Measurements from ENCODE around the gene CCDC191. TPM values are rescaled to one million over a fixed set of nuclear protein-coding genes. Genes with fewer than 3 reads are reported as not detected.
A peak's percentile ranks its signal among the peaks of the same experiment; 100 is the strongest.

CCDC191 gene
- total RNA-seq, 2 donors from 2014 or later, result 0.77 to 4.0 TPM

DNA sequence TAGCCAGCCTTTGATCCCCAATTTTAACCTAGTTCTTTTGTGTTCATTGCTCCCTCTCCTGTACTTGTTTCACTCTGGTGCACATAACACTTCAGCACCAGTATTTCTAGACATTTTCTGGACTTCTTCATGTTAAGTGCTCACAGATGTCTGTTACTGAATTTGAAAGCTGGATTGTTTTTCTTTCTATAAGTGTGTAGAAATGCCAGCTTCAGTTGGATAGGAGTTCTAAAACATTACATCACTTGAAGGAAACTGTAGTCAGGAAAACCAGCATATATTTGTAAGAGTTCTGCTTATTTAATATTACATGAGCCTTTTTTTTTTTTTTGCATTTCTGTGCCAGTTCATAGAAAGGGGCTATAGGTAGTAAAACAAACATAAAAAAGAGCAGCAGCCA, 21.8 kb upstream of the CCDC191 start:
- ATAC-seq (no peak), DNase-seq (ENCODE audit: low spot score in 2 of 2) (no peak)
- H3K36me3 Mint-ChIP-seq, result peaks cover 27% of the 10 kb centered on the region in 2 donors
- H3K27ac Mint-ChIP-seq, result no peak overlapping the region
- H3K9me3 Mint-ChIP-seq, result no peaks in the 10 kb centered on the region

DNA sequence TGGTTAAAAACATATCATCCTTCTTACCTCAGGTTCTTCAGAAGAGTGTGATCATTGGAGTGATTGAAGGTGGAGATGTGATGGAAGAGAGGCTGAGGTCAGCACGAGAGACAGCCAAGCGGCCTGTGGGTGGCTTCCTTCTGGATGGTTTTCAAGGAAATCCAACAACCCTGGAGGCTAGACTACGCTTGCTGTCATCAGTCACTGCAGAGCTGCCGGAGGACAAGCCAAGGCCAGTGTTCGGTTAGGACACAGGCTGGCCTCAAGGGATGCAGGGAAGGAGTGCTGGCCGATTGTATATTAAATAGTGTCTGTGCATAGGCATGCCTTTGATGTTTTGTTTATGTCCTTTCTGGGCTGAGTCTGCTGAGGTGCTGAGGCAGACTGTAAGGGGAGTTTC, 20.4 kb upstream of the CCDC191 start:
- DNase-seq (ENCODE audit: low spot score in 2 of 2), result no peak
- peaks cover 24 to 31% of the 10 kb centered on the region in 2 donors for H3K36me3 Mint-ChIP-seq
- H3K27ac Mint-ChIP-seq, result peak overlapping the region in 1 of 2 donors; percentile 74
- ATAC-seq, result no peak
- no peaks in the 10 kb centered on the region for H3K9me3 Mint-ChIP-seq

DNA sequence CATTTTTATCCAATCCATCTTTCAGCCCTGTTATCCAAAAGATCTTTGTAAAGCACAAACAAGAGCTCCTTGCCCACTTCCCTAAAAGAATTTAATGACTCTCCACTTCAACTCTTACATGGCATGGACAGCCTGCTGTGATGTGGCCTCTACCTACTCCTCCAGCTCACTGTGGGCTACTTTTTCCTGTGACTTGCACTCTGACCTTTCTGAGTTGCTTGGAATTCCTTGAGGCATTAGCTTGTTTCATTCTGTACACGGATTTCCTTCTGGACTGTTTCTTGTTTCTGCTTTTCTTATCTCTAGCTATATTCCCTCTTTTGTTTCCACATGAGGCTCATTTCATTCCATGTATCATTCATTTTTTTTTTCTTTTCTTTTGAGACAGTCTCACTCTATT, 15.5 kb upstream of the CCDC191 start:
- Mint-ChIP-seq H3K36me3 (peaks cover 7 to 21% of the 10 kb centered on the region in 2 donors), H3K9me3 (no peaks in the 10 kb centered on the region), H3K27ac (peak overlapping the region in 1 of 2 donors; percentile 49)
- DNase-seq (ENCODE audit: low spot score in 2 of 2) (no peak), ATAC-seq (no peak)

DNA sequence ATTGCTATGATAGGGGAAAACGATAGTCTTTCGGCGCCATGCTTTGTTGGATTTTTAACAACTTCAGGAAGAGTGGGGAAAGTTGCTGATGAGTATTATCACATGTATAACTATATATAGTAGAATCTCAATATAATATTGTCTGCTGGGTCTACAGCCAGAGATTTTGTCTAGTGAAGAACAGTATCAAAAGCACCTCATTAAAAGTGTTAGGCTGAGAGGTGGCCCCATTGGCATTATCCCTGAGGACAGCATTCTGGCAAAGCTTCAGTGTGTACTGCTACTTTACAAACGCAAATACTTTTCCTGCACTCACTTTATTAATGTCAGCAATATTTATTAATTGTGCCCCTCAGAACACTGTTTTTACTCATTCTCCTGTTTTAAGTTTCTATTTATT, 12.0 kb upstream of the CCDC191 start:
- ATAC-seq (no peak), DNase-seq (ENCODE audit: low spot score in 2 of 2) (no peak)
- H3K27ac Mint-ChIP-seq, result no peak overlapping the region
- H3K9me3 Mint-ChIP-seq, result no peaks in the 10 kb centered on the region
- H3K36me3 Mint-ChIP-seq, result peaks cover 7 to 18% of the 10 kb centered on the region in 2 donors

DNA sequence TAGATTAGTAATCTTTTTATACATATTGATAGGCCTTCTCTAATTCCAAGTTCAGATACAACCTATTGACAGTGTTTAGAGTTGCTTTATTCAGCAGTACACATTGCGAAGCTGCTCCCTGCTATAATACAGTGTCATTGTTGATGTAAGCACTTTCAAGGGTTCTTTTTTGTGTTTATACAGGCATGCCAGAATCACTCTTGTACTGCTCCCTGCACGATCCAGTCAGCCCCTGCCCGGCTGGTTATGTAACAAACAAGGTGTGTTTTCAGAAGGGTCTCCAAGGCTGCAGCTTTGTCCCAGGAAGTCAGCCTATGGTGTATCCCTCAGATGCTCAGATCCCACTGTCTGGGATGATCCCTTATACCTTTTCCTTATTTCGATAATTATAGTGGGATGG, 11.5 kb upstream of the CCDC191 start:
- ATAC-seq (no peak), DNase-seq (ENCODE audit: low spot score in 2 of 2) (no peak)
- no peak overlapping the region for H3K27ac Mint-ChIP-seq
- H3K9me3 Mint-ChIP-seq, result no peaks in the 10 kb centered on the region
- peaks cover 7 to 18% of the 10 kb centered on the region in 2 donors for H3K36me3 Mint-ChIP-seq

DNA sequence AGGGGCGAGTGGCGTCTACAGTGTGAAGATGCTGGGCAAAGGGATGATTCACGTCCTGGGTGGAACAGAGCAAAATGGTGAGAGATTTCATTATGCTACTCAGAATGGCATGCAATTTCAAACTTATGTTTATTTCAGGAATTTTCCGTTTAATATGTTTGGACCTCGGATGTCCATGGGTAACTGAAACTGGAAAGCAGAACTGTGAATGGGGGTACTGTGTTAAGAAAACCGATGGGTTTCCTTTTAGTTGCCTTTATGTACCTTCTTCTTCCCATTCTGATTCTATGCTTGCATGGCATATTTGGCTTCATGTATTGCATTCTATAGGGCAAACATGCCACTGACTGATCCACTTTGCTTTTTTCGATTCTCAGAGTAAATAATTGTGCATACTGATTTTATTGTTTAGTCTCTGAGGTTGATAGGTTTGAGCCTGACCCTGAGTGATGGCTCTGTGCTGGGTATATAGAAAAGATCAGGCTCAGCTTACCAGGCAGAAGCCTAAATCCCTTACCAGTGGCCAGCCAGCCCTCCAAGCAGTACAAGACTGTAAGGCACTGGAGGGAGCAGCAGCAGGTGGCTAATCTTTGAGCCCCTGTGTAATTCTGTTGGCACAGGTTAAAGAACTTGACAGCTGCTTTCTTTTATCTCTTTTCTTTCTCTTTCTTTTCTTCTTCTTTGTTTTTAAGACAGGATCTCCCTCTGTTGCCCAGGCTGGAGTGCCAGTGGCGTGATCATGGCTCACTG, 4.8 kb upstream of the CCDC191 start:
- Mint-ChIP-seq H3K27ac (no peak overlapping the region), H3K36me3 (peaks cover 25 to 32% of the 10 kb centered on the region in 2 donors)
- ATAC-seq, result no peak

DNA sequence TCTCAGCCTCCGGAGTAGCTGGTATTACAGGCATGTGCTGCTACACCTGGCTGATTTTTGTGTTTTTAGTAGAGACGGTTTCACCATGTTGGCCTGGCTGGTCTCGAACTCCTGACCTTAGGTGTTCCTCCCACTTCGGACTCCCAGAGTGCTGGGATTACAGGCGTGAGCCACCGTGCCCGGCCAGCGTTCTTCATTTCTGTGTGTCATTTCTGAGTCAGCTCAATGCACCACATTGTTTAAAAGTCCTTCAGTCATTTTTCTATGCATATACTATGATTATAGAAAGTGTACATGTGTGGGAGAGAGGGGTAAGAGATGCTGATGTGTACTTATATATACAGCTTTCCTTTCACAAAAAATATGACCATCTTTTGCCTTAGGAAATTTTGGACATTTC, 2.3 kb upstream of the CCDC191 start:
- ATAC-seq, result no peak
- Mint-ChIP-seq H3K27ac (no peak overlapping the region), H3K9me3 (no peaks in the 10 kb centered on the region), H3K36me3 (peaks cover 18 to 26% of the 10 kb centered on the region in 2 donors)
- DNase-seq (ENCODE audit: low spot score in 2 of 2), result no peak

More for the DNA sequence above, 4.8 kb upstream of the CCDC191 start:
- no peaks in the 10 kb centered on the region for H3K9me3 Mint-ChIP-seq
- no peak for DNase-seq (ENCODE audit: low spot score in 2 of 2)

DNA sequence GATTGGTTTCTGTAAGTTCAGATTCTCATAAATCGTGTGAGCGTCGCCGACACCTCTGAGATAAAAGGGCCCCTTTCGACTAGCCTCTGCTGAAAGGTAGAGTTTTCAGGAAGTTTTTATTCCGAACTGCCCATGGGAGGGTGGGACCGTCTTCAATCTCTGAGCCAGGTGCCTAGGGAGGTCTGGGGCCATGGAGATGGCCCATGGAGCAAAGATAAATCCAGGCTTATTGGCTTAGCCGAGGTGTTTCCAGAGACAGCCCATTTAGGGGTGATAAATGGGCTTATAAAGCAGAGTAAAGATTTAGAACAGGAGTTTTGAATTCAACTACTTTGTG, 653 bp upstream of the CCDC191 start:
- Mint-ChIP-seq H3K9me3 (no peaks in the 10 kb centered on the region), H3K36me3 (peaks cover 18 to 26% of the 10 kb centered on the region in 2 donors), H3K27ac (peak overlapping the region; percentile 94 to 98)
- DNase-seq (ENCODE audit: low spot score in 2 of 2), result no peak
- ATAC-seq, result peak; percentile 4 to 11

DNA sequence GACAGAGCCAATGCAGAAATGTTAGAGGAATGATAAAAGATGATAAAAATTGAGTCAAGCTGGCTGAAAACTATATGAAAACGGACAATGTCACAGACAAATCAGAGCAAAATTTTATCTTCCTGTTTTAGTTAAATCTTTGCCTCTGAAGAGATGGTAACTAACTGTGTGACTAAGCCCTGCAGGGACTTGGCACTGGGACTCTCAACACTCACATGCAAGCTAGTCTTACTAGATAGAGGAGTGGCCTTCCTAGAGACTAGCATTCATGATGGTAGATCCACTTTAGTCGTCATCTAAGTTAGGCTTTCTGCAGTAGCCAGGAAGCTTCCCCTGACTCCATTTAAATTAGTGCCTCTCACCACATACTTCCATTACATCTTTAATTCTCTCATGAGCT, 4.1 kb downstream of the CCDC191 start:
- ATAC-seq, result no peak
- Mint-ChIP-seq H3K27ac (no peak overlapping the region), H3K36me3 (peaks cover 9 to 10% of the 10 kb centered on the region in 2 donors), H3K9me3 (no peaks in the 10 kb centered on the region)
- no peak for DNase-seq (ENCODE audit: low spot score in 2 of 2)

DNA sequence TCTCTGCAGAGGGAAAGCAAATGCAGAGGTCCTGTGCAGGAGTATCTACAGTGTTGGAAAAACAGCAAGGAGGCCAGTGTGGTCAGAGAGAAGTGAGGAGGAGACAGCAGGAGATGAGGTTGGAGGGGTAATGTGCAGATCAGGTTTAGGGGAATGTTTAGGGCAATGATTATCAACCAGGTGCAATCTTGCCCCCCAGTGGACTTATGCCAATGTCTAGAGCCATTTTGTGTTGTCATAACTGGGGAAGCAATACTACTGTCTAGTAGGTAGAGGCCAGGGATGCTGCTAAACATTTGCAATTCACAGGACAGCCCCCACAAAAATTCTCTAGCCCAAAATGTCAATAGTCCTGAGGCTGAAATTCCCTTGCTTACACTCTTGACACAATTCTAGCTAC, 13.1 kb downstream of the CCDC191 start:
- no peak for DNase-seq (ENCODE audit: low spot score in 2 of 2)
- Mint-ChIP-seq H3K27ac (no peak overlapping the region), H3K36me3 (no peaks in the 10 kb centered on the region), H3K9me3 (no peaks in the 10 kb centered on the region)
- ATAC-seq, result no peak

DNA sequence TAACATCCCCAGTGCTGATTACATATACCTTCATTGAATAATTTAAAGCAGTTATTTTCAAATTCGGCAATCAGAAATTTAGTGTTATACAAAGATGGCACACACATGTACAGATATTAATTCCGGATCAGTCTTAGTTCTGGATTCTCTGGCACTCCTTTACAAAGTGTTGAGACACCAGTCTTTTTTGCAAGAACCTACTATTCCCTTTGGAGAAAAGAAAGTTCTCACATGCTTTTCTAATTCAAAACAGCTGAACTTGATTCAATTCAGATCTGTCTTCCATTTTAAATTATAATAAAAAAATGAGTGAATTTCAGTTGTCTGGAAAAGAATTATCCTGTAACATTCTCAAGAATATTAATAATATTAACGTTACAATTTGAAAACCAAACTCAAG, 20.4 kb downstream of the CCDC191 start:
- no peak for ATAC-seq
- DNase-seq (ENCODE audit: low spot score in 2 of 2), result no peak
- no peak overlapping the region for H3K27ac Mint-ChIP-seq
- H3K36me3 Mint-ChIP-seq, result no peaks in the 10 kb centered on the region
- H3K9me3 Mint-ChIP-seq, result no peaks in the 10 kb centered on the region

DNA sequence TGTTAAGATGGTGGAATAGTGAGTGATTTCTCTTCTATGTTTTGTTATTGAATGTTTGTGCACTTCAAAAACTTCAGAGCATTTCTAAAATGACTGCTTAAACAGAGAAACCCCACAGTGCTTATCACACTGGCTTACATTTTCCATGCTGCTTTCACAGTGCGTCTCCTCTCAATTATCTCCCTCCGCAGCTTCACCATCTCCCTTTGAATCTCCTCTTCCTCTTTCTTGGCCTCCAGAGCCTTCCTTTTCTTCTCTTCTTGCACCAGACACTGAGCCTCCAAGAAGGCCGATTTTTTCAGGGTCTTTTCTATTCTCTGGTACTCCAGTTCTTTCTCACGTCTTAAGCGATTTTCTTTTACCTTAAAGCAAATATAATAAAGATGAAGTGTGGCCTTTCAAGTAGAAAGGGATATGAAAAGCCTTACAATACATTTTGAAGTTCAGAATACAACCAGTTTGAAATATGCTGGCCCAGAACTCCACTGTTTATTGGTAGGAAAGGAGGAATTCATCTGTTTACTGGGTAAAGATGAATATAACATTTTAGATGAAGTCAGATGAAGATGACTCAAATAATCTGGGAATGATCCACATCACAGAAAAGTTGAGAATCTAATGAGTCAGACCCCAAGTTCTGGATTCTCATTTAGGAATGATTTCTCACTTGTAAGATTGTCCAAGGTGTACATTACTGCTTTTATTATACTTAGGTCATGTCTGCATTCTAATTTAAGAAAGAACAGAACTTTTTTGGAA, 21.4 kb downstream of the CCDC191 start:
- ATAC-seq, result no peak
- no peak for DNase-seq (ENCODE audit: low spot score in 2 of 2)
- Mint-ChIP-seq H3K9me3 (no peaks in the 10 kb centered on the region), H3K27ac (no peak overlapping the region), H3K36me3 (no peaks in the 10 kb centered on the region)

DNA sequence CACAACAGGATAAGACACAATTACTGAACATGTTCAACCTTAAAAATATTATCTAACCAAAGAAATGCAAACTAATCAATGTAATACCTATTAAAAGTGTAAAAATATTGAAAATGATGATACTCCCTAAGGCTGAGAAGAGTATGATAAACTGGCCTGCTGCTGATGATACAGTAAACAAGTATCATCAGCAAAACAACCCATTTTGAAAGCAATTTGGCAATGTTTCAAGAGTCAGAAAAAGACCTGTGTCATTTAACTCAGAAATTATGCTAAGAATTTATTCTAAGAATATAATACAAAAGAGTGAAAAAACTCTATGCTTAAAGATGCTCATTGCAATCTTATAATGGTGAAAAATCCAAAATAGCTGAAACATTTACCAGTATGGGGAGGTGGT, 22.1 kb downstream of the CCDC191 start:
- no peak for DNase-seq (ENCODE audit: low spot score in 2 of 2)
- no peaks in the 10 kb centered on the region for H3K36me3 Mint-ChIP-seq
- no peak for ATAC-seq
- no peak overlapping the region for H3K27ac Mint-ChIP-seq
- H3K9me3 Mint-ChIP-seq, result no peaks in the 10 kb centered on the region

DNA sequence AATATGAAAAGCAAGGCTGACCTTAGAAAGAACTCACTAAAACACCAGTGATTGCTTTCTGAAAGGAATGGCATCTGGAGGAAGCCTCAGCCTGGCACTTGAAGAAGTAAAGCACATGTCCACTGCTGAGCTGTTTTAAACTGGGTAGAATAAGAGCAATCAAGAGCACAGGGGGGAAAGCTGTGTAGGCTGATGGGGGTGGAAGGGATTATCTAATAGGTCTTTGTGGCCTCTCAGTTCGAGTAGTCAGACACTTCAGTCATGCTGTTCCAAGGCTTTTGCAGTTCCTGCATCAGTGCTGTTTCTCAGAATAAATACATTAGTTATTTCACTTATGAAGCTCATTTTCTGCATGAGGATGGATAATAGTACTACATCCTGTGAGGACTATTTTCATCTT, 22.6 kb downstream of the CCDC191 start:
- no peaks in the 10 kb centered on the region for H3K36me3 Mint-ChIP-seq
- ATAC-seq (peak in 1 of 2 donors; percentile 50), DNase-seq (ENCODE audit: low spot score in 2 of 2) (no peak)
- no peaks in the 10 kb centered on the region for H3K9me3 Mint-ChIP-seq
- H3K27ac Mint-ChIP-seq, result no peak overlapping the region

DNA sequence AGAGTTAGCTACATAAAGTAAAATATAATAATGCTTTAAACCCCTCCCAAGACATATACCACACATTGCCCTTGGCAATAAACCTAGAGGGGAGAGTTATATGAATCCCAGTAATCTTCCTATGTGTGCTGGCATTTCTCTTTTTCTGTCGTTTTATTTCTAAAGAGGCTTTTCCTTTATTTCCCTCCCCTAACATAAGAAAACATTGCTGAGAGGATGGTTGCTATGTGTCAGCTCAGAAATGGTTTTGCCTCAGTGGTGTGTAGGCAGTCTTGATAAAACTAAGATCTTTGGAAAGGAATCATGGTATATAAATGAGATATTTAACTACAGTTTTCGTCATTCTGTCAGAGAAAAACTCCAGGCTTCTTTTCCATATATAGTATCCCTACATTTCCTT, 30.0 kb downstream of the CCDC191 start:
- H3K27ac Mint-ChIP-seq, result no peak overlapping the region
- DNase-seq (ENCODE audit: low spot score in 2 of 2) (no peak), ATAC-seq (no peak)
- H3K9me3 Mint-ChIP-seq, result no peaks in the 10 kb centered on the region
- no peaks in the 10 kb centered on the region for H3K36me3 Mint-ChIP-seq

DNA sequence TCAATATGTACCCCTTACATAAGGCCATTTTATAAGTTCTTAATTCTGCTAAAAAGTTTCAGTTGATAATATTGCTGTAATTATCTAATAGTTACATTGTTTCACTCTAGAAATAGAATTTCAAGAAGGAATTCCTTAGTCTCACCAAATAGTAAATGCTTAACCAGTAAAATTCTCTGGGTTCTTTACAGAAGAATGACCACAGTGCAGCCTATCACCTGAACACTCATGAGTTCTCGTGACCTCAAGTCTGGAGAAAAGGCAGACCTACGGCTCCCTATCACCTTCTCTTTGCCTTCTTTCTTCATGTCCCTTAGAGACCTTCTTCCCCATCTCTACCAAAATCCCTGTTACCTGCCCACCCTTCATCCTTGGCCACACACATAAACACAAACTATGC, 30.9 kb downstream of the CCDC191 start:
- H3K27ac Mint-ChIP-seq, result no peak overlapping the region
- no peak for DNase-seq (ENCODE audit: low spot score in 2 of 2)
- H3K9me3 Mint-ChIP-seq, result no peaks in the 10 kb centered on the region
- H3K36me3 Mint-ChIP-seq, result no peaks in the 10 kb centered on the region
- ATAC-seq, result no peak

DNA sequence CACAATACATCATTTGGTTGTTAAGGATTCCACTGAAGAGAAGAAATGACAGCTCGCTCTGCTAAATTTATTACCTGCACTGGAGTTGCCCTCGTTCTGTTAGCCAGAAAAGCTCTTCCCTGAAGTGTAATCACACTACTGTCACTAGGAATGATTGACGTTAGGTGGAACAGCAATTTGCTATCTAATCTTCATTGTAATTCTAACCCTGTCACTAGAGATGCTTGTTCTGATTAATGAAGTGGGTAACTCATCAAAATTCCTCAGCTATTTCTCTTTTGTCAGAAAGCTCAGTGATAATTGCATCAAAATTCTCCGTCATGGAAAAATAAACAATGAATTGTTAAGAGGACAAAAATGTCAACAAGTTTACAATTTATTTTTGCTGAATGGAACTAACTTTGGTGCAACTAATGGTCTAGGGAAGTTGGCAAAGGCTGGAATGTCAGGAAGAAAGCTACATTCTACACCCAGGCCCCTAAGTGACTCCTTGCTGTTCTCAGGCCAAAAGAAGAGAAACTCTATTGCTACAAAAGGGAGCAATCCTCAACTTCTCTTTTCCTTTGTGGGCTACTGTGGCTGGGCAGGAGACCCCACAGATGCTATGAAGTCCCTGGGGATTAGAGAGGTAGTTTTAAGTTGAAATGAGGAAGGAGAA, 34.1 kb downstream of the CCDC191 start:
- no peak for DNase-seq (ENCODE audit: low spot score in 2 of 2)
- Mint-ChIP-seq H3K27ac (no peak overlapping the region), H3K36me3 (no peaks in the 10 kb centered on the region), H3K9me3 (peaks cover 0 to 4% of the 10 kb centered on the region in 2 donors)
- ATAC-seq, result no peak

All from activated naive CD4-positive, alpha-beta T cell treated with anti-CD3 and anti-CD28 coated beads, Interleukin-2, amount 50 U/mL, for 72 hours (primary cell).